ENCODE data around the gene ADK.

ADK gene

GRCh38 chr10:74683067-74683466, 532.0 kb downstream of the ADK start:
- Mint-ChIP-seq H3K27ac (no peak overlapping the region), H3K9me3 (ENCODE audit: low read depth) (no peaks in the 10 kb centered on the region), H3K36me3 (peaks cover 27% of the 10 kb centered on the region), H3K4me3 (no peak overlapping the region), H3K4me1 (ENCODE audit: low read depth) (peaks cover 19% of the 10 kb centered on the region), H3K27me3 (no peaks in the 10 kb centered on the region)

- no peak overlapping the region for H3K27ac Mint-ChIP-seq
- H3K4me1 Mint-ChIP-seq (ENCODE audit: low read depth), result peaks cover 16% of the 10 kb centered on the region
- no peaks in the 10 kb centered on the region for H3K9me3 Mint-ChIP-seq (ENCODE audit: low read depth)
- peaks cover 28% of the 10 kb centered on the region for H3K36me3 Mint-ChIP-seq
- H3K4me3 Mint-ChIP-seq, result no peak overlapping the region
- H3K27me3 Mint-ChIP-seq, result no peaks in the 10 kb centered on the region
Measured at GRCh38 chr10:74683621-74684364, 532.8 kb downstream of the ADK start.

DNA sequence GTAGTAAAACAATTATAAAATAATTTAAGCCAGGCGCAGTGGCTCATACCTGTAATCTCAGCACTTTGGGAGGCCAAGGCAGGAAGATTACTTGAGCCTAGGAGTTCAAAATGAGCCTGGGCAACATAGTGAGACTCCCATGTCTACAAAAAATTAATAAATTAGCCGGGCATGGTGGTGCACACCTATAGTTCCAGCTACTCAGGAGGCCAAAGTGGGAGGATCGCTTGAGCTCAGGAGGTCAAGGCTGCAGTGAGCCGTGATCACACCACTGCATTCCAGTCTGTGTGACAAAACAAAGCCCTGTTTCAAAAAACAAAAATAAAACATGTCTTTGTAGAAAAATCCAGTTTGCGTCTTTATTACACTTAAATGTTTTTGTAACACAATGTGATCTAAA, 533.4 kb downstream of the ADK start:
- Mint-ChIP-seq H3K36me3 (peaks cover 28% of the 10 kb centered on the region), H3K27me3 (no peaks in the 10 kb centered on the region), H3K4me3 (no peak overlapping the region), H3K9me3 (ENCODE audit: low read depth) (no peaks in the 10 kb centered on the region), H3K27ac (no peak overlapping the region), H3K4me1 (ENCODE audit: low read depth) (peaks cover 16% of the 10 kb centered on the region)

DNA sequence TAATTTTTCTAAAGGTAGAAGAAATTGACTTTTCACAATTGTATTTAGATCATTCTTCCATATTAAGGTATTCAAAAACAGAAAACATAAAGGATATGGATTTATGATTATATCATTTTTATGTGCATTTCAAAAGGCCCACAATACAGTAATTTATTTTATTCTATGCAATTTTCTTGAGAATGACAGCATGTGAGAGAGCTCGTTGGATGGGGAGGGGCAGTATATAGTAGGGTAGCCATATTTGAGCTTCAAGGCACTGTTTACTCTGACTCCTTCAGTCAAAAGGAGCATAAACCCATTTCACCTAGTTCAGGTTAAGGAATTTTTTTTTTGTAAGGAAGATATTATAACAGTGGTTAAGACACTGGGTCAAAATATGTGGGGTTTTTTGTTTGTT, 534.5 kb downstream of the ADK start:
- H3K9me3 Mint-ChIP-seq (ENCODE audit: low read depth), result no peaks in the 10 kb centered on the region
- no peak overlapping the region for H3K27ac Mint-ChIP-seq
- no peak overlapping the region for H3K4me3 Mint-ChIP-seq
- H3K4me1 Mint-ChIP-seq (ENCODE audit: low read depth), result peaks cover 16% of the 10 kb centered on the region
- peaks cover 31% of the 10 kb centered on the region for H3K36me3 Mint-ChIP-seq
- H3K27me3 Mint-ChIP-seq, result no peaks in the 10 kb centered on the region

- Mint-ChIP-seq H3K4me3 (no peak overlapping the region), H3K27ac (no peak overlapping the region), H3K36me3 (peaks cover 29% of the 10 kb centered on the region), H3K27me3 (no peaks in the 10 kb centered on the region), H3K9me3 (ENCODE audit: low read depth) (no peaks in the 10 kb centered on the region), H3K4me1 (ENCODE audit: low read depth) (no peaks in the 10 kb centered on the region)
Measured at GRCh38 chr10:74690393-74690792, 539.4 kb downstream of the ADK start.

GRCh38 chr10:74691164-74691563, 540.1 kb downstream of the ADK start:
- H3K27me3 Mint-ChIP-seq, result no peaks in the 10 kb centered on the region
- H3K9me3 Mint-ChIP-seq (ENCODE audit: low read depth), result no peaks in the 10 kb centered on the region
- H3K4me1 Mint-ChIP-seq (ENCODE audit: low read depth), result no peaks in the 10 kb centered on the region
- H3K27ac Mint-ChIP-seq, result no peak overlapping the region
- H3K4me3 Mint-ChIP-seq, result no peak overlapping the region
- peaks cover 29% of the 10 kb centered on the region for H3K36me3 Mint-ChIP-seq

DNA sequence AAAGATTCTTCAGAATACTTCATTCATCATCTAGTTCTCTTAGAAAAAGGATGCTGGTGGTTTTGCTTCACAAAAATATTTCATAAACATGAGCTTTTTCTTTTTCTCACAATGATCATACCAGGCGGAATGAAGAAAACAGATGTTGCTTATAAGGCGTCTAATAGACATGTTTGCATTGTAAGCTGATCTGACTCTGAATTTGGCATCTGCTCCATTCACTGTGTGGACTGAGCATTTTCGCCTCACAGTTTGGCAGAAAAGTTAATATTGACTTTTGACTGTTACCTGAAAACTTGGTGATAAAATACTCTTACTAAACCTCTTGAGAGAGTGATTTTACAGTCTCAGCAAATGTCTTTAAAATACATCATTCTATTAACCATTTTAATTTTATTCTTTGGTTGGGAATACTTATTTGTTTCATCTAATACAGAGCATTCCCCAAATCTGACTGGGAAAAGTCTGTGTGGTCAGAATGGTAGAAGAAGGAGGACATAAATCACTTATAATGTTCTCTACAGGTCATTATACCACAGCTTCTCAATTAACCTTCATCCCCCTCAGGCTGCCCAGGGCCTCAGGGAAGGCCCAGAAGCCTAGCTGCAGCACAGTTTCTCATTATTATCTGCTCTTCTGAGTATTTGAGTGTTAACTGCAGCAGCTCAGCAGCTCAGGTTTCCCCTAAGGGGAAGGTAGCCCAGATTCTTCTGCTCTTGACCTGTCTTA, 553.8 kb downstream of the ADK start:
- no peaks in the 10 kb centered on the region for H3K9me3 Mint-ChIP-seq (ENCODE audit: low read depth)
- H3K27me3 Mint-ChIP-seq, result no peaks in the 10 kb centered on the region
- H3K27ac Mint-ChIP-seq, result no peak overlapping the region
- no peak overlapping the region for H3K4me3 Mint-ChIP-seq
- peaks cover 18% of the 10 kb centered on the region for H3K36me3 Mint-ChIP-seq
- no peaks in the 10 kb centered on the region for H3K4me1 Mint-ChIP-seq (ENCODE audit: low read depth)

DNA sequence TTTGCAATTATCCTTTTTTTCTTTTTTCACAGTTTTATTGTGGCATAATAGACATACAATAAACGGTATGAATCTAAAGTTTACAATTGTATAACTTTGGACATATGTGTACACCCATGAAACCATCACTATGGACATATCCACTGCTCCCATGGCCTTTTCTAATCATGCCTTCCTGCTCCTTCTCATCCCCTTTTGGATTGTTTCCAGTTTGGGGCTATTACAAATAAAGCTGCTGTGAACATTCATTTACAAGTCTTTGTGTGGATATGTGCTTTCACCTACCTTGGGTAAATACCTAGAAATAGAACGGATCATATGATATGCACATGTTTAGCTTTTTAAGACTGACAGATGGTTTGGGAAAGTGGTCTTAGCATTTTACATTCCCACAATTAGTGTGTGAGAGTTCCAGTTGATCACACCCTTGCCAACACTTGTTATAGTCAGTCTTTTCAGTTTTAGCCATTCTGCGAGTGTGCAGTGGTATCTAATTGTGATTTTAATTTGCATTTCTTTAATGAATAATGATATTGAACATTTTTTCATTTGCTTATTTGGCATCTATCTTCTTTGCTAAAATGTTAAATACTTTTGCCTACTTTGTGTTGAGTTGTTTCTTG, 554.4 kb downstream of the ADK start:
- H3K27ac Mint-ChIP-seq, result no peak overlapping the region
- no peak overlapping the region for H3K4me3 Mint-ChIP-seq
- H3K9me3 Mint-ChIP-seq (ENCODE audit: low read depth), result no peaks in the 10 kb centered on the region
- peaks cover 20% of the 10 kb centered on the region for H3K36me3 Mint-ChIP-seq
- H3K4me1 Mint-ChIP-seq (ENCODE audit: low read depth), result no peaks in the 10 kb centered on the region
- H3K27me3 Mint-ChIP-seq, result no peaks in the 10 kb centered on the region

DNA sequence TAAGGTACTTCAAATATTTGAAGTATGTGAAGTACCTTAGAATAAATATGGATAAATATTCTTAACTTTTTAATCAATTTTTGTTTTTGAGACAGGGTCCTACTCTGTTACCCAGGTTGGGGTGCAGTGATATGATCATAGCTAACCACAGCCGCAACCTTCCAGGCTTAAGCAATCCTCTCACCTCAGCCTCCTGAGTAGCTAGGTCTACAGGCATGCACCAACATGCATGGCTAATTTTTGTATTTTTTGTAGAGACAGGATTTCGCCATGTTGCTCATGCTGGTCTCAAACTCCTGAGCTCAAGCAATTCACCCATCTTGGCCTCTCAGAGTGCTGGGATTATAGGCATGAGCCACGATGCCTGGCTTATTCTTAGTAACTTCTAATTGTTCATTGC, 555.9 kb downstream of the ADK start:
- no peak overlapping the region for H3K27ac Mint-ChIP-seq
- no peaks in the 10 kb centered on the region for H3K4me1 Mint-ChIP-seq (ENCODE audit: low read depth)
- H3K36me3 Mint-ChIP-seq, result peaks cover 20% of the 10 kb centered on the region

DNA sequence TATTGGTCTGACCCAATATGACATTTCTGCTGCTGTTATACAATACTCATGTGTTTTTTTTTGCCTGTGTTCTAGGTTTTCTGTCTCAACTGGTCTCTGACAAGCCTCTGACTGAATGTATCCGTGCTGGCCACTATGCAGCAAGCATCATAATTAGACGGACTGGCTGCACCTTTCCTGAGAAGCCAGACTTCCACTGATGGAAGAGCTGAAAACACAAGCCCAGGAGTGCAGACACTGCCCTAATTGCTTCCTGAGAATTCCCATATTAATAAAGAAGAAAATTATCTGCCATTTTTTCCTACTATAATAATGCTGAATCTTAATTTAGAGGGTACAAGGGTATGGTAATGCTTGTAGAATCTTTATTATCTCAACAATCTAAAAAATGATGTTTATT, 557.2 kb downstream of the ADK start:
- Mint-ChIP-seq H3K36me3 (peaks cover 17% of the 10 kb centered on the region), H3K27me3 (no peaks in the 10 kb centered on the region), H3K27ac (no peak overlapping the region), H3K4me1 (ENCODE audit: low read depth) (no peaks in the 10 kb centered on the region), H3K4me3 (no peak overlapping the region), H3K9me3 (ENCODE audit: low read depth) (no peaks in the 10 kb centered on the region)

More for the DNA sequence above, 555.9 kb downstream of the ADK start:
- no peaks in the 10 kb centered on the region for H3K9me3 Mint-ChIP-seq (ENCODE audit: low read depth)
- H3K4me3 Mint-ChIP-seq, result no peak overlapping the region
- no peaks in the 10 kb centered on the region for H3K27me3 Mint-ChIP-seq

GRCh38 chr10:74718208-74718607, 567.2 kb downstream of the ADK start:
- H3K4me3 Mint-ChIP-seq, result no peak overlapping the region
- H3K27ac Mint-ChIP-seq, result no peak overlapping the region
- H3K36me3 Mint-ChIP-seq, result peaks cover 30% of the 10 kb centered on the region
- H3K9me3 Mint-ChIP-seq (ENCODE audit: low read depth), result peaks cover 23% of the 10 kb centered on the region
- no peaks in the 10 kb centered on the region for H3K27me3 Mint-ChIP-seq
- H3K4me1 Mint-ChIP-seq (ENCODE audit: low read depth), result no peaks in the 10 kb centered on the region

DNA sequence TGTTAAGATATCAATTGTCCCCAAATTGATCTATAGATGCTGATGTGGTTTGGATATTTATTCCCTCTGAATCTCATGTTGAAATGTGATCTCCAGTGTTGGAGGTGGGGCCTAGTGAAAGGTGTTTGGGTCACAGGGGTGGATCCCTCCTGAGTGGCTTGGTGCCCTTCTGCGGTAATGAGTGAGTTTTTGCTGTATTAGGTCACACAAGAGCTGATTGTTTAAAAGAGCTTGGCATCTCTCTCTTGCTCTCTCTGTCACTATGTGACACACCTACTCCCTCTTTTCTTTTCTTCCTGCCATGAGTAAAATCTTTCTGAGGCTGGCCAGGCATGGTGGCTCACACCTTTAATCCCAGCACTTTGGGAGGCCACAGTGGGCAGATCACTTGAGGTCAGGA, 577.2 kb downstream of the ADK start:
- H3K36me3 Mint-ChIP-seq, result peaks cover 9% of the 10 kb centered on the region
- H3K27ac Mint-ChIP-seq, result no peak overlapping the region
- H3K4me1 Mint-ChIP-seq (ENCODE audit: low read depth), result no peaks in the 10 kb centered on the region
- no peaks in the 10 kb centered on the region for H3K27me3 Mint-ChIP-seq
- no peak overlapping the region for H3K4me3 Mint-ChIP-seq
- H3K9me3 Mint-ChIP-seq (ENCODE audit: low read depth), result peaks cover 3% of the 10 kb centered on the region

DNA sequence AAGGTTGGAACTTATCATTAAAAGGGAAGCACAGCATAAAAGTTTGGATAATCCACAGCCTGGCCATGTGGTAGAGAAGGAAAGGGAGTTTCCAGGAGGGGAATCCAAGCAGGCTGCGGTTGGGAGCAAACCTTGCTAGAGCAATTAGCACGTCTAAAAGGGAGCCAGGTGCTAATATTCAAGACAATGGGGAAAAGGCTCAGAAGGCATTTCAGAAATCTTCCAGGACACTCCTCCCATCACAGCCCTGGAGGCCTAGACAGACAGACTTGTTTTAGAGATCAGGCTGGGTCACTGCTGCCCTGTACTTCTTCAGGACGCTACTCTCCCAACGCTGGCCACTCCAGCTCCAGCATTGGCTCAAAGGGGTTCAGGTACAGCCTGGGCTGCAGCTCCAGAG, 579.2 kb downstream of the ADK start:
- Mint-ChIP-seq H3K27ac (no peak overlapping the region), H3K4me1 (ENCODE audit: low read depth) (no peaks in the 10 kb centered on the region), H3K4me3 (no peak overlapping the region), H3K36me3 (peaks cover 12% of the 10 kb centered on the region), H3K27me3 (no peaks in the 10 kb centered on the region), H3K9me3 (ENCODE audit: low read depth) (peaks cover 3% of the 10 kb centered on the region)

DNA sequence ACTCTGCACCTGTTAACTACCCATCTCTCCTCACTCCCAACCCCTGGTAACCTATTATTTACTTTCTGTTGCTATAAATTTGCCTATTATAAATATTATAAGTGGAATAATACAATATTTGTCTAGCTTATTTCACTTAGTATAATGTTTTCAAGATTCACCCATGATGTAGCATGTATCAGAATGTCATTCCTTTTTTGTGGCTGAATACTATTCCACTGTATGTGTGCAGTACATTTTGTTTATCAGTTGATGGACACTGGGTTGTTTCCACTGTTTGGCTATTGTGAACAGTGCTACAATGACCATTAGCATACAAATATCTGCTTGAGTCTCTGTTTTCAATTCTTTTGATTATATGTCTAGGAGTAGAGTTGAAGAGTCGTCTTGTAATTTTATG, 582.6 kb downstream of the ADK start:
- Mint-ChIP-seq H3K4me1 (ENCODE audit: low read depth) (peaks cover 6% of the 10 kb centered on the region), H3K4me3 (no peak overlapping the region), H3K9me3 (ENCODE audit: low read depth) (peaks cover 3% of the 10 kb centered on the region), H3K27me3 (no peaks in the 10 kb centered on the region), H3K36me3 (peaks cover 7% of the 10 kb centered on the region), H3K27ac (no peak overlapping the region)

DNA sequence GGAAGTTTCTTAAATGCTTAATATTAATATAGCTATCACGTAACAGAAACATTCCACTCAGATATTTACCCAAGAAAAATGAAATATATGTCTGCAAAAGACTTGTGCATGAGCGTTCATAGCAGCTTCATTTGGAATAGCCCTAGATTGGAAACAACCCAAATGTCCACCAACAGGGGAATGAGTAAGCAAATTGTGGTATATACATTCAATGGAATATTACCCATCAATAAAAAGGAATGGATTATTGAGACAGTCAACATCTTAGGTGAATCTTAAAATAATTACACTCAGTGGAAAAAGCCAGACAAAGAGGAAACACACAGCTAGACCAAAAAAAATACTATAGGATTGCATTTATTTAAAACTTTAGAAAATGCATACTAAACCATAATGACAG, 585.0 kb downstream of the ADK start:
- Mint-ChIP-seq H3K36me3 (peaks cover 7% of the 10 kb centered on the region), H3K4me1 (ENCODE audit: low read depth) (peaks cover 17% of the 10 kb centered on the region), H3K27ac (no peak overlapping the region), H3K27me3 (no peaks in the 10 kb centered on the region), H3K4me3 (no peak overlapping the region), H3K9me3 (ENCODE audit: low read depth) (peaks cover 3% of the 10 kb centered on the region)
